ENCODE results near the gene H2BW1.
"Not testable (repeated sequence)": the region's sequence is repeated elsewhere in the genome, so short reads cannot be mapped to it uniquely, and the experiment has no call there.

The H2BW1 gene

GRCh38 chrX:104013606-104014005 is at the start of gene H2BW1:
TSS of gene H2BW1 (minus strand) at chrX:104013708. CDS start at chrX:104013576, 132 bp downstream.
- TF ChIP-seq POLR2A (IDR thresholded peaks at IDR 0.05; ENCODE audit: extremely low read depth, insufficient read length) (no peak), CTCF (IDR thresholded peaks at IDR 0.05; ENCODE audit: low read depth, low read length) (no peak), MAX (IDR thresholded peaks at IDR 0.05; ENCODE audit: low read depth, low read length) (no peak), MYC (IDR thresholded peaks at IDR 0.05; ENCODE audit: low read depth, low read length) (no peak)
- no peak for DNase-seq (ENCODE audit: low read depth)
- H3K4me3 ChIP-seq (ENCODE audit: low read depth, low read length): no peak within 1 kb of the TSS

GRCh38 chrX:104062636-104063035 is 49.1 kb upstream of the H2BW1 start:
- H3K4me3 ChIP-seq (ENCODE audit: low read depth, low read length); DNase-seq (ENCODE audit: low read depth): not testable (repeated sequence)

GRCh38 chrX:104054956-104055355 is 41.4 kb upstream of the H2BW1 start:
- DNase-seq (ENCODE audit: low read depth); H3K4me3 ChIP-seq (ENCODE audit: low read depth, low read length): not testable (repeated sequence)

- DNase-seq (ENCODE audit: low read depth): no peak
- no peak overlapping the region for H3K4me3 ChIP-seq (ENCODE audit: low read depth, low read length)
- TF ChIP-seq POLR2A (IDR thresholded peaks at IDR 0.05; ENCODE audit: extremely low read depth, insufficient read length) (no peak), CTCF (IDR thresholded peaks at IDR 0.05; ENCODE audit: low read depth, low read length) (no peak), MAX (IDR thresholded peaks at IDR 0.05; ENCODE audit: low read depth, low read length) (no peak), MYC (IDR thresholded peaks at IDR 0.05; ENCODE audit: low read depth, low read length) (no peak)
Measured at GRCh38 chrX:104047171-104047570, 33.7 kb upstream of the H2BW1 start.

- TF ChIP-seq CTCF (IDR thresholded peaks at IDR 0.05; ENCODE audit: low read depth, low read length) (no peak), POLR2A (IDR thresholded peaks at IDR 0.05; ENCODE audit: extremely low read depth, insufficient read length) (no peak), MYC (IDR thresholded peaks at IDR 0.05; ENCODE audit: low read depth, low read length) (no peak), MAX (IDR thresholded peaks at IDR 0.05; ENCODE audit: low read depth, low read length) (no peak)
- no peak for DNase-seq (ENCODE audit: low read depth)
- H3K4me3 ChIP-seq (ENCODE audit: low read depth, low read length): no peak overlapping the region
Measured at GRCh38 chrX:104045642-104046041, 32.1 kb upstream of the H2BW1 start.

- no peak for DNase-seq (ENCODE audit: low read depth)
- H3K4me3 ChIP-seq (ENCODE audit: low read depth, low read length): no peak overlapping the region
- TF ChIP-seq CTCF (IDR thresholded peaks at IDR 0.05; ENCODE audit: low read depth, low read length) (no peak), POLR2A (IDR thresholded peaks at IDR 0.05; ENCODE audit: extremely low read depth, insufficient read length) (no peak), MAX (IDR thresholded peaks at IDR 0.05; ENCODE audit: low read depth, low read length) (no peak), MYC (IDR thresholded peaks at IDR 0.05; ENCODE audit: low read depth, low read length) (no peak)
Measured at GRCh38 chrX:104041003-104041402, 27.5 kb upstream of the H2BW1 start.

GRCh38 chrX:104039689-104040505 is 26.4 kb upstream of the H2BW1 start, which contains the start of gene H2BW2:
TSS of gene H2BW2 (plus strand) at chrX:104039956. CDS start at chrX:104039995, 39 bp downstream.
- TF ChIP-seq MYC (IDR thresholded peaks at IDR 0.05; ENCODE audit: low read depth, low read length) (no peak), CTCF (IDR thresholded peaks at IDR 0.05; ENCODE audit: low read depth, low read length) (no peak), POLR2A (IDR thresholded peaks at IDR 0.05; ENCODE audit: extremely low read depth, insufficient read length) (no peak), MAX (IDR thresholded peaks at IDR 0.05; ENCODE audit: low read depth, low read length) (no peak)
- no peak for DNase-seq (ENCODE audit: low read depth)

More at GRCh38 chrX:104039689-104040505, 26.4 kb upstream of the H2BW1 start, which contains the start of gene H2BW2:
- no peak within 1 kb of the TSS for H3K4me3 ChIP-seq (ENCODE audit: low read depth, low read length)
